GM21737 (cell line): Measurements from ENCODE around the gene GRIA1.

Experiments used
- ATAC-seq: cut with Tn5 transposase; IDR thresholded peaks from one replicate; pipeline ENCODE4 v1.9.1; 2021; ENCODE audit warnings: mild to moderate bottlenecking, moderate library complexity; ENCODE audit not compliant: unreplicated experiment

The GRIA1 gene

GRCh38 chr5:153544706-153545105 is 54.2 kb downstream of the GRIA1 start:
- ATAC-seq, result no peak

GRCh38 chr5:153546566-153546965 is 56.1 kb downstream of the GRIA1 start:
- no peak for ATAC-seq

GRCh38 chr5:153551537-153552079 is 61.1 kb downstream of the GRIA1 start:
- no peak for ATAC-seq

- ATAC-seq, result no peak
Observed at GRCh38 chr5:153552886-153553285, 62.4 kb downstream of the GRIA1 start.

- ATAC-seq, result no peak
Observed at GRCh38 chr5:153555420-153556114, 65.1 kb downstream of the GRIA1 start.

GRCh38 chr5:153558957-153559356 is 68.5 kb downstream of the GRIA1 start:
- no peak for ATAC-seq

- ATAC-seq, result no peak
Observed at GRCh38 chr5:153559926-153560325, 69.5 kb downstream of the GRIA1 start.

- no peak for ATAC-seq
Observed at GRCh38 chr5:153562189-153562588, 71.7 kb downstream of the GRIA1 start.

- ATAC-seq, result no peak
Observed at GRCh38 chr5:153565822-153566221, 75.4 kb downstream of the GRIA1 start.

GRCh38 chr5:153569036-153569435 is 78.6 kb downstream of the GRIA1 start:
- no peak for ATAC-seq

GRCh38 chr5:153571162-153571561 is 80.7 kb downstream of the GRIA1 start:
- ATAC-seq, result no peak

- ATAC-seq, result no peak
Observed at GRCh38 chr5:153572411-153573145, 82.1 kb downstream of the GRIA1 start.

GRCh38 chr5:153573326-153574033 is 83.0 kb downstream of the GRIA1 start:
- no peak for ATAC-seq

- ATAC-seq, result no peak
Observed at GRCh38 chr5:153584126-153584959, 93.9 kb downstream of the GRIA1 start.

GRCh38 chr5:153584960-153585359 is 94.5 kb downstream of the GRIA1 start:
- no peak for ATAC-seq

GRCh38 chr5:153585622-153586277 is 95.3 kb downstream of the GRIA1 start:
- no peak for ATAC-seq

GRCh38 chr5:153592081-153592480 is 101.6 kb downstream of the GRIA1 start:
- no peak for ATAC-seq

- ATAC-seq, result no peak
Observed at GRCh38 chr5:153594785-153595184, 104.3 kb downstream of the GRIA1 start.

GRCh38 chr5:153598099-153598498 is 107.6 kb downstream of the GRIA1 start:
- peak; percentile 50 for ATAC-seq

- ATAC-seq, result no peak
Observed at GRCh38 chr5:153601377-153601776, 110.9 kb downstream of the GRIA1 start.
